ENCODE measurements around the gene YIPF7. TPM values are rescaled to one million over a fixed set of nuclear protein-coding genes. Genes with fewer than 3 reads are reported as not detected.

The YIPF7 gene
- total RNA-seq, 1 experiment from 2014 or later: not detected

- H3K27me3 ChIP-seq (ENCODE audit: insufficient read depth, low read length): no peaks in the 10 kb centered on the region
- no peak overlapping the region for H2BK20ac ChIP-seq (ENCODE audit: low read depth, low read length, poor library complexity, severe bottlenecking)
- H3T11ph ChIP-seq (ENCODE audit: low read length): no peak overlapping the region
- H3K4me1 ChIP-seq (ENCODE audit: insufficient read depth, low read length): no peaks in the 10 kb centered on the region
- H2AFZ ChIP-seq (ENCODE audit: low read length): no peak overlapping the region
- no peak overlapping the region for H3K56ac ChIP-seq (ENCODE audit: insufficient read length, low read depth, low read length)
- no peak overlapping the region for H3K4me2 ChIP-seq (ENCODE audit: insufficient read depth, insufficient read length, low read length)
- H3K18ac ChIP-seq (ENCODE audit: insufficient read length, low read depth, low read length): no peak overlapping the region
- H2BK120ac ChIP-seq (ENCODE audit: low read depth, low read length, poor library complexity, severe bottlenecking): no peak overlapping the region
- no peaks in the 10 kb centered on the region for H3K27me3 Mint-ChIP-seq (ENCODE audit: low read depth)
- no peak overlapping the region for H4K91ac ChIP-seq (ENCODE audit: insufficient read length, low read depth, low read length)
- no peak overlapping the region for H4K8ac ChIP-seq (replicated peaks; ENCODE audit: insufficient read length, low read depth, low read length)
- no peak overlapping the region for H2AK5ac ChIP-seq (ENCODE audit: insufficient read length, low read length)
- no peaks in the 10 kb centered on the region for H3K79me2 ChIP-seq (ENCODE audit: insufficient read depth, low read length)
- H3K79me1 ChIP-seq (ENCODE audit: insufficient read depth, low read depth, low read length, poor library complexity, severe bottlenecking): no peaks in the 10 kb centered on the region
- H3K4me3 Mint-ChIP-seq: no peak overlapping the region
- H3K14ac ChIP-seq (ENCODE audit: insufficient read depth, low read length): no peak overlapping the region
- peaks cover 2 to 3% of the 10 kb centered on the region in 2 experiments; a peak in 1 of 4 replicates for H3K4me1 Mint-ChIP-seq
- H3K23me2 ChIP-seq (ENCODE audit: insufficient read length, low read depth, low read length, poor library complexity, severe bottlenecking): no peaks in the 10 kb centered on the region
- no peak overlapping the region for H3K27ac ChIP-seq (ENCODE audit: insufficient read length, low read depth, low read length)
- no peak; the same call in 2 of the 3 replicates for TF ChIP-seq CTCF (conservative IDR thresholded peaks at IDR 0.05)
- no peaks in the 10 kb centered on the region for H4K20me1 ChIP-seq (ENCODE audit: control insufficient read depth, insufficient read depth, insufficient read length)
- no peaks in the 10 kb centered on the region for H3K9me3 Mint-ChIP-seq
- no peak overlapping the region for H3K4ac ChIP-seq (ENCODE audit: low read depth, low read length)
- no peak overlapping the region for H3K23ac ChIP-seq (ENCODE audit: insufficient read length, low read depth, low read length)
- WGBS (ENCODE audit: extremely low coverage, insufficient read length, low lambda C conversion rate): no CpG with 5 or more reads among the region's 1 CpG
- no peaks in the 10 kb centered on the region for H3K9me3 ChIP-seq (ENCODE audit: control insufficient read depth, low read depth, low read length)
- no peak overlapping the region for H3K27ac Mint-ChIP-seq
- DNase-seq: no peak
- H2BK5ac ChIP-seq (ENCODE audit: insufficient read length, low read length): no peak overlapping the region
- H4K5ac ChIP-seq (ENCODE audit: insufficient read length, low read depth, low read length): no peak overlapping the region
- no peaks in the 10 kb centered on the region for H3K36me3 Mint-ChIP-seq (ENCODE audit: insufficient read depth in 1 of 3, low read depth in 3 of 3)
- H2BK15ac ChIP-seq (ENCODE audit: low read depth, low read length): no peak overlapping the region
- no peak overlapping the region for H2BK12ac ChIP-seq (ENCODE audit: insufficient read length, low read depth, low read length)
- H3K9ac ChIP-seq (ENCODE audit: extremely low read depth, insufficient read length, low read length): no peak overlapping the region
These were observed 10.7 kb upstream of the YIPF7 start for GRCh38 chr4:44661940-44662622.

Measured in H9 (cell line).